ENCODE data around the gene HTR4.

The HTR4 gene

DNA sequence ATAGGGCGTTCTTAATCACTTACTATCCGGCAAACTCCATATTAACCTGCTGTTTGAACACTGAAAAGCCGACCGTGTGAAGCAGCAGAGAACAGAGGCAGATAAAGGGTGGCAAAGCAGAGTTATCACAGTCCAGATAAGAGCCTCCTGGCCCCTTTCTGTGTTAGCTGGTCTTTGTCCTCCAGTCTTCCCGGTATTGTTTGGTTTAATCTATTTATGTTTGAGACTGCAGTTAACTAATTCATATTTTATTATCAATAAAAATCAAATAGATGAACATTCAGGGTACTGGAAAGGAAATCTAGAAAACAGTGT, 6.0 kb upstream of the HTR4 start:
- DNase-seq, result no peak

DNA sequence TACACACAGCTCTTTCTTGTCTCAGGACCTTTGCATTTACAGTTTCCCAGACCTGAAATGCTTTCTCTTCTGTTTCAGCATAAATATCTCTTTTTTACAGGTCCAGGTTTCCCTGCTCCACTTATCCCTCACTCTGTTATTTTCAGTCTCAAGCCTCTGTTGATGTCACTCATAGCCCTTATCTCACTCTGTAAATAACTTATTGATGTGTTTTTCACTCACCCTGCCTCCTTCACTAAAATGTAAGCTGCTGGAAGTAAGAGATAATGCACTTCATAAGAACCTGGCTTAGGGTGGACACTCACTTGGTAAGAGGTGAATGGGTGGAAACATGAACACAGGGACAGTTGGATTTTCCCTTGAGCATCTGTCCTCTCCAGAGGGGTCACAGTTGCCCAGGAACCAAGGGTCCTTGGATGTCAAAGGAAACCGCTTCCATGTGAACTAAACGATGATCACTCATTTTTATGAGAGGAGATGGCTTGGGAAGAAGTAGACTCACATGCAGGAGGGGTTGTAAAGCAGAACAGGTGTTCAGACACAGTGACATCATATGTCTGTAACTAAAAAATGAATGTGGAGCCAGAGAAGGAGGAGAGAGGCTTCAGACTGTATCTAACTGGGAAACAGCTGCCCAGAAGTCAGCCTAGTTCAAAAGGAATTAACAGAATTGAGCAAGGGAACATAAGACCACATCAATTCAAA, 5.5 kb upstream of the HTR4 start:
- no peak for DNase-seq

DNA sequence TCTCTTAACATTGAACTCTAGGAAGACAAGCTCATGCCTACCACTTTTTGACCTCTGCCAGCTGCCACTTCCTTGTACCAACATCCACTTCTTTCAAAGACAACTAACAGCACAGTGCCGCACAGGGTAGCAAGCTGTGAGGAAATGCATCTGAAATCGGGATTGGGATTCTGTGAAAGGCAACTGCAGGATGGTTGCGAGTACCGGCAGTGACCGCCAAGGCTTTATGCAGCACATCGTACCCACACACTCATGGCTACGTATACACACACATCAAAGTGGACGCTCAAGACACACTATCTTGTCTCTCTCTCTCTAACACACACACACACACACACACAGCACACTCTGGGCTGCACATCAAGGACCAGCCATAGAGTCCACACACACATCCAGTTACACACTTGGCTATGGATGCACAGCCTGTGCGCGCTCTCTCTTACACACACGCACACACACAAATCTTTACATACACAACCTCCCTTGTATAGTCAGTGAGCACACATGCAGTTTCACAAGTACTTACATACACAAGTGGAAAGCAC, 964 bp downstream of the HTR4 start:
- DNase-seq, result no peak

DNA sequence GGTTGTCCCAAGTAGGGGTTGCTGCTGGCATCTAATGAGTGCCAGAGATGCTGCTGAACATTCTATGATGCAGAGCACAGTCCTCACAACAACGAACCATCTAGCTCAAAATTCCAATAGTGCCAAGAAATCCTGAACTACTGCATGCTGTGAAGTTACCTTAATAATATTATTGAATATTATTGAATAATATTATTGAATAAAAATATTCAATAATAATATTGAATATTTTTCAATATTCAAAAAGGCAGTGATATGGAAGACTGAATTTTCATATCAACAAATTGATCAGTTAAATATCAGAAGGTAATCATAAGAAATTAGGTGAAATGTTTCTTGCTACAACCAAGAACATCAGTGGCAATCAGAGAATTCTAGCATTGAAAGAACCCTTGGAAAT, 2.8 kb downstream of the HTR4 start:
- DNase-seq, result no peak

DNA sequence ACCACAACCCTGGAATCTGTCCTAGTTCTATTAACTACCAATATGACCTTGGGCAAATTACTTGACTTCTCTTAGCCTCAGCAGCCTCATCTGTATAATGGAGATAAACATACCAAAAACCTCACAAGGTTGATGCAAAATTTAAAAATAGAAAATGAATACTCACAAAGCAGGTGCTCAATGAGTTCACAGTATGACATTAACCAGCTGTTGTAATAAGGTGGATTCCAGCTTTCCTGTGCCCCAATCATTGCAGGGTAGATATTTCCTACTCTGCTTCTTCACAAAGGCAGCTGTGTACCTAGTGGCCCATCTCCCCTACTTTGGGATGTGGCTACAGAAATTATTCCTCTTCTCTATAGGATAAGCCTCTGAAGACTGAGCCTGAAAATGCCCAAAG, 8.8 kb downstream of the HTR4 start:
- DNase-seq, result peak; percentile 18

DNA sequence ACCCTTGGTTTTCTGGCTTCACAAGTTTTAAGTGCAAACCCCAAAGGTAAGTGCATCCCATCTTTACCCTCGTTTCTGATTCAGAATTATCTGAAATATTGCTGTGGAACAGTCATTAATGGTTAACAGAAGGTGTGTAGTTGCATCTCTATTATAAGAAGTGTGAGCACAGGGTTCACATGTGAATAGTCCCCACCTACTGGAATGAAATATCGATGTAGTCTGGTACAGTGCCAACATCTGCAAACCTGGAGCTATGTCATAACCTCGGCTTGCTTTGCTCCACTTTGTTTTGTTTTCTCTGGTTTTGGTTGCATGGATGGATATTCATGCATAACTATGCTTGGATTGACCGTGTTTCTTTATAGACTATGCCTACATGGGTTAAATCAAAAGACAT, 12.6 kb downstream of the HTR4 start:
- no peak for DNase-seq

DNA sequence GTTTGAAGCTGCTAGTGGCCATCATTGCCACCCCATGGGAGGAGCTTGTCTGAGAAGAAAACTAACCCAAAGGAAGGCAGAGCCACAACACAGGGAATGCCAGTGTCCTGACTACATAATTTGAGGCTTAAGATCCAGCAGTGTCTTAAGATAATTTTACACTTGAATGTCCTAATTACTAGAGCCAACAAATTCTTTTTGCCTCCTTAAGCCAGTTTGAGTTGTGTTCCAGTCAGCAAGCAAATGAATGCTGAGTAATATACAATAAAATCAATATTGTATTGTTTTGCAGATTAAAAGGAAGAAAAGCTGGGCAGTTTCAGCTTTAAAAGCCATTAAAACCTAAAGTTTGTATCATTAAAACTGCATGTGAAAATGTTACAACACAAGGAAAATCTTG, 13.9 kb downstream of the HTR4 start:
- no peak for DNase-seq

DNA sequence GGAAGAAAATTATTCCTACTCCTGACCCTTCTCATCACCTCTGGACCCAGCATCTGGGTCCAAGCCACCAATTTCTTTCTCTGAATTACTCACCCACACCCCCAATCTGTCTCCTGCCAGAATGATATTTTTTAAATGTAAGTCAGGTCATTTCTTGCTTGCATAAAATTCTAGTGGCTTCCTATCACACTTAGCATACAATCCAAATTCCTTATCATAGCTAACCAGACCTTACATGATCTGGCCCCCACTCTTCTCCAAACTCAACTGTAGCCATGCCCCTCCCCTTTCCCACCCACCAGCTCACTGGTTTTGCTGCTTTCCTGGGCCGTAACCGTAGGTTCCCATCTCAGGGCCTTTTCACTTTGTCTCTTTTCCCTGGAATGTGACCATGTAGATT, 15.2 kb downstream of the HTR4 start:
- peak; percentile 85 for DNase-seq

DNA sequence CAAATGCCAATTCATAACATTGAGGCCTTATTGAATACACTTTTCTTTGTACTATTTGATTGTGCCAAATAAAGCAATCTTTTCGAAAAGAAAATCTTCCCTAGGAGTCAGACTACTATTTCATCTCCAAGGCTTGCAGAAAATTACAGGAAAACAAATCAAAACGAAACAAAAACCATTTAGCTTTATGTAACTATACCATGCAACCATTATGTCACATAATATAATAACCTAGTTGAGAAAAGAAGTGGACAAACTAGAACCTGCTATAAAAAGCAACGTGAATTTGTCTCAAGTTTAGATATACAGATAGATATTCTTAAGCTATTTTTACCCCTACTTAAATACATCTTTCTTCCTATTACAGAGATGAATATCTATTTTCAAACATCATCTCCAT, 18.0 kb downstream of the HTR4 start:
- DNase-seq, result no peak

DNA sequence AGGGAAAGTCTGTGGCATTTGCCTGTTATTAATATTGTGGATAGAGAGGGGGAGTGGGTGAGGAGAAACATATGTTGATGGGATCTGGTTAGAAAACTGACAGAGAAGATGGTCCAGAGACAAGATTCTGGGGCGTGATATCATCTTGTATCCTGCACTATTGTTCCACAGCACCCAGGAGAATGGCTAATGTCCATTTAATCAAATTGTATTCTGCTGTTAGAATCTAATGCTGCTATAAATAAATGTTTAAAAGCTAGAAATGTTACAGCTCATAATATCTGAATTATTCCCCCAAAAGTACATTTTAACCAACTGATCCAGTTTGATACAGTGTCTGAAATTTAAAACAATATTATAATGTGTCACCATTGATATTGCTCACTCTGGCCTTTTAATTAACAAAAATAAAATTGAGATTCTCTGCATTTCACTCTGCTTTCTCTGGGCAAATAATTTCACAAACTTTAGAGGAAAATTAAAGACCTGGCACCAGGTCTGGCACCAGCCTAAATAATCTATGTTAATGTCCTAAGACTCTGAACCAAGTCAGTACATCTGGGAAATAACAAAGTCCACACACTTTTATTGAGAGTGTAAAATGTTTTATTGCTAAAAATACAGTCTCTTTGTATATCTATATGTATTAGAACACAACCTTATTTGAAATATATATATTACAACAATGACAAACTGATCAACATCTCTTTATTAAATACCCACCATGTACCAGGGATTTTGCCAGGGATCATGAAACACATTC, 18.8 kb downstream of the HTR4 start:
- no peak for DNase-seq

DNA sequence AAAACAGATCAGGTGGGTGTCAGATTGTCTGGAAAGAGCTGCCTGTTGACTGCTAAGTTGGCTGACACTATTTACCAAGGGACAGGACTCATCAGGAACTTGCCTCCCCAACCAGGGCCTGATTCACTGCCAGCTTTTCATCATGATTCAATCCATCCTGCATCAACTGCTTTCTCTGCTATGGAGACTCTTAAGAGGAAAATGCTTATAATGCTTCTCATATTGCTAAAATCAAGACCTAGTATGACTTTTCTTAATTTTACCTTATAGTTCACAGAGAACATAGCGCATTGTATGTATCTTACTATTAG, 21.3 kb downstream of the HTR4 start:
- DNase-seq, result no peak

DNA sequence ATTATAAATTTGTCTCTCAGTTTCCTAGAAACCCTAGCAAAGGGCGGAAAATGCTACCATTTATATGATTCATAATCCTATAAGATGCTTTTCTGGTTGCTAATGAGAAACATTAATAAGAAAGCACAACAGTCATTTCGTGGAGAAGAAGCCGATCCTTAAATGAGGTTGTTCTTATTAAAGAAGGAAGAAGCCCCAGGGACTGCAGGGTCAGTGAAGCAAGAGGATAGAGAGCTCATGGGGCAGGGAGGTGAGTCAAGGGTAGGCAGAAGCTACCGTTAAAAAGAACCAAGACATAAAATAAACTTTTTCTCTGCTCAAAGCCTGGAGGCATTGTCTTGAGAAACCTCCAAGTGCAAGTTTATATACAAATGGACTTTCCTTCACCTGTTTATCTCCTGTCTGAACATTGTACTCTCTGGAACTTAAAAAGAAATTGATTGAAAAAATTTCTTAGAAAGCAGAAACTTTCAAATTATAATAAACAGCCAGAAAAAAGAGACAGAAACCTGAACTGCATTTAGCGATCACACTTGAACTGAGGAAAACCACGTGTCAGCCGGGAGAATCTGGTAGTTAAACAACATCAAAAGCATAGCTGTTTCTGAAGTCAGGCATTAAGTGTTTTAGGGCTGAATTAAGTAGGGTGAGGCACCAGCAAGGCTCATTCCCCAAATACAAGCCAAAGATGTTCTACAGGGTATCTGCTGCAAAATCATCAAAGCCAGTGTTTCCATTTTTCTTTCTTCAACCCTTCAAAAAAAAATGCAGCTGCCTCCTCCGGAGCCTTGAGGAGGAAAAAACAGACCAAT, 21.9 kb downstream of the HTR4 start:
- no peak for DNase-seq

DNA sequence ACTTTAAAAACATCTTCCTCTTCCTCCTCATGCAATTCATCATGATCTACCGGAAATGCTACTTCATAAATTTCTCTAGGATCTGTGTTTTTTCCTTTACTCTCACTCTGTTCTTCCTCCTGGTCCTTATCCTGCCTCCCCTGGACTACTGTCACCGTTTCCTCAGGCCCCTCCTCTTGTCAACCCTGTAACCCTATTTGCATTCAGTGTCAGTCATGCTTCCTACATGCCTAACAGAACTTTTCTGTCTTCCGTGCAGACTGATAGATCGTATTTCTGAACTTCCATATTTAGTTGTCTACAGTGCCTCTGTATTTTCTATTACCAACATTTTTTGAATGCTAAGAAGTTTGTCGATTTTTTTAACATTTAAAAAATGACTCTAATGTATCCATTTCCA, 27.3 kb downstream of the HTR4 start:
- DNase-seq, result no peak

DNA sequence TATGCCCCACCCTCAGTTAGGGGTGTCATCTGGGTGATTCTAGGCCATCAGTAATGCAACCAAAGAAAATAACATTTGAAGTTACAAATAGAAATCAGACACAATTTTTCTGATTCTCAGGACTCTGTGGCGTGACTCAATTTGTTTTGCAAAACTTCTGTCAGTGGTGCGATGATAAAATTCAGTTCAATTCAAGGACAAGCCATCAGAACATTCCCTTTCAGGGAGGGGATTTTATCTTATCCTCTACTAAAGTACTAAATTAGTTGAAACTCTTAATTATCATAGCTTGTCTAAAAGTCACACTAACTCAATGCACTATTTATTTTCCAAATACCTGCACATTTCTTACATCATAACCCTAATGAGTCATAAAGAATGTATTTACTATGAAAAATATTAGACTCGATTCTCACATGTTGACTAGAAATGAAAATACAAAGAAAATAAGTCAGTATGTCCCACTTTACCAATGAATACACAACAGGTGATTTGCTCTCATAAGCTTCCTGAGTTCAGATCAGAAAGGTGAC, 28.2 kb downstream of the HTR4 start:
- DNase-seq, result no peak

DNA sequence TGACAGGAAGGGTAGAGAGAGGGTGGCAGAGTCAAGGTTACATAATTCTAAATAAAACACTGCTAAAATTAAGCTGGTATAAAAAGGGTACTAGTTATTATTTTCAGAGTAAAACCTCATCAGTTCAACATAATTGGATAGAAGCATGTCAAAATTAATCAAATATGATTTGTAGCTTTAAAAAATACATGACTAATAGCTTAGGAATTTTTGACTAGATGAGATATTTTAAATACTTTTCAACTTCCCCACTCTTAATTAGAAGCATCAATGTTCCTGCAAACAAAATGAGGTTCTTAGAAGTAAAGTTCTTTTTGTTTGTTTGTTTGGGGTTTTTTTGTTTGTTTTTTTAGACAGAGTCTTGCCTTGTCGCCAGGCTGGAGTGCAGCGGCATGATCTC, 29.1 kb downstream of the HTR4 start:
- DNase-seq, result no peak

DNA sequence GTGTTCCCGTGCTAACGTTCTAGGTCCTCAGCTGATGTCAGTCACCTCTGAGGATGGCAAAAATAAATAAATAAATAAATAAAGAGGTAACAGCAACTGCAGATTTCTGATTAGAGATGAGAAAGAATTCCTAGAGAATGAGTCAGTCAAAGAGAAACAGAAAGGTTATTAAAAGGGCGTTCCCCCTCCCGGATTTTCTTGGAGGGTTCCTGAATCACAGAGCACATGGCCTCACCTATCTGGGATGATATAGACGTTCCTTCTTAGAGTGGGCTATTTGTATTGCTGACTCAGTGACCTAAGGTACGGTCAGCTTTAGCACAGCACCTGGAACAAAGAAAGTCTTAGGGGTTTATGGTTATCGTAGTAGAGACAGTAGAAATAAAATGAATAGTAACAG, 30.6 kb downstream of the HTR4 start:
- DNase-seq, result no peak

DNA sequence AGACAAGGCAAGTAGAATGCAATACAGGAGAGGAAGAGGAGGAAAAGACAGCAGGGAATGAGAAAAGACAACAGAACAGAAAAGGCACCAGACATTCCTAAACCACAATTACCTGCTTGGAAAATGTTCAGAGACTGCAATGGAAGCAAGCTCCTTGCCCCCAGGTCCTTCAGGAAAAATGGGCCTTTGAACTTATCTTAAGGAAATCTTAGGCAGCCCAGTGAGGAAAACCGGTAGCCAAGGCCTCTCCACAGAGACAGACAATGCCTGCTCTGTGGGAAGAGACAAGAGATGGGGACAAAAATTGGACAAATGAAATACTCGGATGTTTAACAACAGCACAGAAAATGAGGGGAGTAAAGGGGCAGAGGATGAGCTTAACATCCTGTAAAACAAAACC, 31.2 kb downstream of the HTR4 start:
- no peak for DNase-seq

DNA sequence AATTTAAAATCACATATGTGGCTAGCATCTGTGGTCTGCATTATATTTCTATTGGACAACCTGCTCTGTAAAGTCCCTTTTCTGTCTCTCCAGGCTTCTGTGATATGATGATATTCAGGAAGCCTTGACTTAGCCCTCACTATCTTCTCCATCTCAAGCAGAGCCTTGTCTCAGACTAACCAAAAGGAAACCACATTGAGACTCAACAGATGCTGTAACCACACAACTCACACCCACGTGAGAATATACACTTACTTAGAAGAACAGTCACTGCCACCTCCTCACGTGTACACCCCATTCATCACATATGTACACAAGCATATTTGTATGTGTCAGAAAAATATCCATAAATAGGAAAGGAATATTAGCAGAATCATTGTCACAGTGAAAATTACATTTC, 33.6 kb downstream of the HTR4 start:
- peak; percentile 48 for DNase-seq

DNA sequence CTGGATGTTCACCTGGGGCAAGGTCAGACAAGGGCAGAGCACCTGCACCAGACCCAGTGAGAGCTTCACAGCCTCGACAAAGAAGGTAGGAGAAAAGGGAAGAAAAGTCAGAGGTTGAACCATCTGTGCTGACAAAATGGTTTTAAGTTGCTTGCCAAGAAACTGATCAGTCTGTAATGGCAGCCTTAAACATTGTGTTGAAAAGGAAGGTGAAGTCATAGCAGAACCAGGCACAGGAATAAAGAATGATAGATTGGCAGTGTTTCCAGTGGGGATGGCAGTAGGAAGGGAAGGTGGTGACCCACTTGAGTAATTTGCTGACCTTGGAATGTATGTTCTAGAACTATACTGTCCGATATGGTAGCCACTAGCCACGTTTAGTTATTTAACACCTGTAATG, 34.2 kb downstream of the HTR4 start:
- DNase-seq, result no peak

DNA sequence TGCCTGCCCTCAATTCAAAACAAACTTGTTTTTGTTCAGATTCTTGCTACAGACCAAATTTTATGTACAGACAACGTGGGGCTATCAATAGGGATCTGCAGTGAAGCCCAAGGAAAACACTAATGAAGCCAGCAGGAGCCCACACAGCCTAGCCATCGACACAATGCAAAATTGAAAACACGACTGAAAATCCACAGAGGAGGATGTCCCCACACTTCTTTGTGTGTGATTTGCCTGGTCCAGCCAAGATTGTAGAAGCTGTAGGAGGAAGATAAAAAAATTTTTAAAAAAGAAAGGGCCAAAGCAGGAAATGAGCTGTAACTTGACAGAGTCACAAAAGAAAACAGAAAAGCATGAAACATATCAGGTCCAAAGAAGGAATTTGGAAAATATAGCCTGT, 34.8 kb downstream of the HTR4 start:
- DNase-seq, result no peak

DNA sequence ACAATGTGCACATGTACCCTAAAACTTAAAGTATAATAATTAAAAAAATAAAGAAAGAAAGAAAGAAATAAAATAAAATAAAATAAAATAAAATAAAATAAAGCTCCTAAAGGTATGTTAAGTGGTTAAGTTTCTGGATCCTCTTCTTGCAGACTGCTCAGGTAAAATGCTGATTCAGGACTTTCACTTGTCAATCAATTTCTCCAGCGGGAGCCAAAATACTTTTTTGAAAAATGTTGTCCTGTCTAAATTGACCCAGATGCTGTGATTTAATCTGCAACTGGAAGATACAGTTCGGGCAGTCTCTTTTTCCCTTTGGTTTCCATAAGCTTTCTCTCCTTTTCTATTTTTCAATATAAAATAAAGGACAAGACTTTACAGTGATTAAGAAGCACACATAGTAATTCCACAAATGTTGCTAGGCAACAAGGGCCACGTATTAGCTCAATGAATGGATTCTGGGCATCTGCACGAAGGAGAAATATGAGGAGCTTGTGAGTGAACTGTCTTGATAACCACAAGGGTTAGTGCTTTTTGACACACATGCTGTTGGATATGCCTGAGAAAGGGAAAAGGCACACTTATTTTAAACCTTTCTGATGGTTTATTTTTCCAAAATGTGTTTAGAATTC, 38.6 kb downstream of the HTR4 start:
- DNase-seq, result no peak

DNA sequence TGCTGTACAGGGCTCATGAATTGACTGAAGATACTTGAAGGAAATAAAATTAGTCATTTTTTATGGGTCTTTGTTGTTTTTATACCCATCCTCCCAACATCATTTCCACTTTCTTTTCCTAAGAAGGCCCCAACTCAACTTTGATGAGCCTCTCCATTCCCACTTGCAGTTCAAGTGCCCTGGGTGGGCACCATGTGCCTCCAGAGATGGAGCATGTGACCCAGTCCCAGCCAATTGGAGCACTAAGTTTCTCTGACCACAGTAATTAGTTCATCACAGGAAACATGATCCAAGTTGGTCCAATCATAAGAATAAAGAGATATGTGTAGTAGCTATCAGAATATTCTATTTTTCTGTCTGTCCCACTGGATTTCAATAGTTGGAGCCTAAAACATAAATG, 46.9 kb downstream of the HTR4 start:
- no peak for DNase-seq

DNA sequence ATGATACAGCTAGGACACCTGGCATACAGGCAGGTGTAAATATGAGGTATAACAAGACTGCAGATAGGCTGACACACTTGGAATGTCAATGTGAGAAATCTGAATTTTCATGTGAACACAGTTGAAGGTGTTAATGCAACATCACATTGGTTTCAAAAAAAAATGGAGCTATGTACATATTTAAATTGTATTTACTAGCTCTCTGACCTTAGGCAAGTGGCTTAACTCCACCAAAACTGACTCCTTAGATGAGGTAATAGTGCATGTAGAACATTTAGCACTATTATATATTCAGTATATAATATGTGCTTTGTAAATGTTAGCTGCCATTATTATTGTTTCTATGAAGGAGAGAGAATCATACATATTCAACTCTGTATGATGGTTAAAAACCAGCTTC, 48.0 kb downstream of the HTR4 start:
- DNase-seq, result no peak
